Spleen (tissue), 7 donors: ENCODE measurements around the gene FLRT1.

Experiments used
- CTCF ChIP-seq, 11 experiments: fragments of 200-600 bp in 7 of 11; fragments of 450-650 bp in 4 of 11; sonication (generic) in 4 of 11; IDR thresholded peaks in 8 of 11; conservative IDR thresholded peaks in 3 of 11; 1 replicate in 7 of 11; 2 replicates in 4 of 11; pipeline versions ENCODE4 v1.4.0 to v1.8.0; 2016 to 2021; ENCODE audit warnings: antibody characterized with exemption in 11 of 11, inconsistent platforms in 4 of 11, mild to moderate bottlenecking in 1 of 11
- POLR2A ChIP-seq, 3 donors: fragments of 450-650 bp; IDR thresholded peaks; one replicate each; pipeline ENCODE4 v1.5.1; 2017; ENCODE audit warnings: antibody characterized with exemption in 3 of 3, mild to moderate bottlenecking in 1 of 3
- POLR2AphosphoS5 ChIP-seq, 3 donors: sonication (generic); formaldehyde crosslinking; IDR thresholded peaks; one replicate each; pipeline ENCODE4 v1.5.1; 2017; ENCODE audit warnings: antibody characterized with exemption in 3 of 3
- donor health status: DM: no; HTN: no; CAD: no; lungs with moderate emphysema.
- donor health status: DM: no; HTN: no; CAD: no.
- donor health status: DM: no; HTN: no; CAD: no.

GRCh38 chr11:64064374-64065140, 28.8 kb downstream of the FLRT1 start:
- TF ChIP-seq POLR2AphosphoS5 (IDR thresholded peaks at IDR 0.05): no peak
- no peak for TF ChIP-seq CTCF (IDR thresholded peaks at IDR 0.05 in 8 of 11, conservative IDR thresholded peaks at IDR 0.05 in 3 of 11)
- TF ChIP-seq POLR2A (IDR thresholded peaks at IDR 0.05): no peak
